Measurements from ENCODE around the gene PC.

The PC gene

GRCh38 chr11:66914505-66914904, 43.7 kb downstream of the PC start:
- in situ Hi-C loops (cut with MboI; ENCODE audit: low sequenced_read_pairs): no loop called here

- in situ Hi-C loops (cut with MboI; ENCODE audit: low sequenced_read_pairs): no loop called here
These were observed 45.3 kb downstream of the PC start for GRCh38 chr11:66912911-66913310.

- in situ Hi-C loops (cut with MboI; ENCODE audit: low sequenced_read_pairs): no loop called here
These were observed 45.8 kb downstream of the PC start for GRCh38 chr11:66912361-66912760.

GRCh38 chr11:66910669-66911068, 47.5 kb downstream of the PC start:
- in situ Hi-C loops (cut with MboI; ENCODE audit: low sequenced_read_pairs): no loop called here

GRCh38 chr11:66910016-66910415, 48.2 kb downstream of the PC start:
- in situ Hi-C loops (cut with MboI; ENCODE audit: low sequenced_read_pairs): no loop called here

GRCh38 chr11:66909181-66909580, 49.0 kb downstream of the PC start:
- in situ Hi-C loops (cut with MboI; ENCODE audit: low sequenced_read_pairs): no loop called here

GRCh38 chr11:66907751-66908630, 50.2 kb downstream of the PC start:
- in situ Hi-C loops (cut with MboI; ENCODE audit: low sequenced_read_pairs): no loop called here

GRCh38 chr11:66906061-66906733, 52.0 kb downstream of the PC start:
- in situ Hi-C loops (cut with MboI; ENCODE audit: low sequenced_read_pairs): no loop called here

- in situ Hi-C loops (cut with MboI; ENCODE audit: low sequenced_read_pairs): no loop called here
These were observed 52.6 kb downstream of the PC start for GRCh38 chr11:66905631-66906030.

GRCh38 chr11:66904981-66905521, 53.1 kb downstream of the PC start:
- in situ Hi-C loops (cut with MboI; ENCODE audit: low sequenced_read_pairs): no loop called here

GRCh38 chr11:66904561-66904960, 53.6 kb downstream of the PC start:
- in situ Hi-C loops (cut with MboI; ENCODE audit: low sequenced_read_pairs): no loop called here

GRCh38 chr11:66904055-66904454, 54.1 kb downstream of the PC start:
- in situ Hi-C loops (cut with MboI; ENCODE audit: low sequenced_read_pairs): no loop called here

- in situ Hi-C loops (cut with MboI; ENCODE audit: low sequenced_read_pairs): no loop called here
These were observed 55.6 kb downstream of the PC start for GRCh38 chr11:66902486-66903177.

GRCh38 chr11:66901964-66902390, 56.2 kb downstream of the PC start:
- in situ Hi-C loops (cut with MboI; ENCODE audit: low sequenced_read_pairs): no loop called here

- in situ Hi-C loops (cut with MboI; ENCODE audit: low sequenced_read_pairs): no loop called here
These were observed 64.0 kb downstream of the PC start for GRCh38 chr11:66894141-66894540.

GRCh38 chr11:66892911-66893310, 65.3 kb downstream of the PC start:
- in situ Hi-C loops (cut with MboI; ENCODE audit: low sequenced_read_pairs): no loop called here

GRCh38 chr11:66891851-66892660, 66.1 kb downstream of the PC start:
- in situ Hi-C loops (cut with MboI; ENCODE audit: low sequenced_read_pairs): no loop called here

- in situ Hi-C loops (cut with MboI; ENCODE audit: low sequenced_read_pairs): no loop called here
These were observed 68.2 kb downstream of the PC start for GRCh38 chr11:66889960-66890359.

- in situ Hi-C loops (cut with MboI; ENCODE audit: low sequenced_read_pairs): no loop called here
These were observed 69.9 kb downstream of the PC start for GRCh38 chr11:66888282-66888681.

- in situ Hi-C loops (cut with MboI; ENCODE audit: low sequenced_read_pairs): no loop called here
These were observed 70.7 kb downstream of the PC start for GRCh38 chr11:66887526-66887925.

Measured in HL-60/S4 (cell line).